Osteoblast (primary cell): ENCODE results near the gene AAK1. TPM values are rescaled to one million over a fixed set of nuclear protein-coding genes. Genes with fewer than 3 reads are reported as not detected.
A peak's percentile ranks its signal among the peaks of the same experiment; 100 is the strongest.
"Not testable (repeated sequence)": the region's sequence is repeated elsewhere in the genome, so short reads cannot be mapped to it uniquely, and the experiment has no call there.

Source experiments
- DNase-seq: peaks from one replicate; pipeline ENCODE4 v3.0.0; 2011; ENCODE audit warnings: low spot score, mixed read lengths; ENCODE audit not compliant: insufficient read length; ENCODE audit errors: missing footprints
- H2AFZ ChIP-seq: 2 replicates; pipeline ENCODE4 v1.6.0; 2011; ENCODE audit warnings: mild to moderate bottlenecking, low read length
- H3K27ac ChIP-seq: 2 replicates; pipeline ENCODE4 v1.5.1; 2011; ENCODE audit warnings: mild to moderate bottlenecking, low read depth, low read length, moderate library complexity
- H3K27me3 ChIP-seq: 2 replicates; pipeline ENCODE4 v1.6.0; 2012; ENCODE audit warnings: mild to moderate bottlenecking, control low read depth, inconsistent platforms, low read length, moderate library complexity; ENCODE audit not compliant: insufficient read depth
- H3K36me3 ChIP-seq: 2 replicates; pipeline ENCODE4 v1.5.1; 2011; ENCODE audit warnings: mild to moderate bottlenecking, low read length, control low read depth, moderate library complexity; ENCODE audit not compliant: insufficient read depth
- H3K4me1 ChIP-seq: 2 replicates; pipeline ENCODE4 v1.5.1; 2011; ENCODE audit warnings: mild to moderate bottlenecking, low read length, control low read depth, moderate library complexity; ENCODE audit not compliant: insufficient read depth
- H3K4me2 ChIP-seq: 2 replicates; pipeline ENCODE4 v1.6.0; 2011; ENCODE audit warnings: mild to moderate bottlenecking, low read length; ENCODE audit not compliant: insufficient read depth
- H3K4me3 ChIP-seq: fragments of 200-600 bp; sonication (generic); 3 replicates; pipeline ENCODE4 v1.5.1; 2012; ENCODE audit warnings: mild to moderate bottlenecking, low read length, inconsistent platforms; ENCODE audit not compliant: insufficient read depth
- H3K79me2 ChIP-seq: 2 replicates; pipeline ENCODE4 v1.6.0; 2012; ENCODE audit warnings: mild to moderate bottlenecking, low read length, control low read depth, inconsistent platforms; ENCODE audit not compliant: insufficient read depth
- H3K9me3 ChIP-seq: 2 replicates; pipeline ENCODE4 v1.5.1; 2011; ENCODE audit warnings: low read depth, low read length, control low read depth
- H4K20me1 ChIP-seq: 2 replicates; pipeline ENCODE4 v1.6.0; 2012; ENCODE audit warnings: mild to moderate bottlenecking, low read length, control low read depth; ENCODE audit not compliant: insufficient read depth
- CTCF ChIP-seq: IDR thresholded peaks from 2 replicates; pipeline ENCODE4 v1.5.1; 2011; ENCODE audit warnings: mild to moderate bottlenecking, low read depth, low read length, moderate library complexity; ENCODE audit errors: extremely low read depth
- total RNA-seq: library from RNA; depleted of rRNA; stranded (reverse); fragments of >200 nt; gene quantifications from 2 replicates; pipeline ENCODE4 v1.2.3, GENCODE V29; 2012

Gene AAK1
- total RNA-seq, 1 donor, result 61.9 TPM

DNA sequence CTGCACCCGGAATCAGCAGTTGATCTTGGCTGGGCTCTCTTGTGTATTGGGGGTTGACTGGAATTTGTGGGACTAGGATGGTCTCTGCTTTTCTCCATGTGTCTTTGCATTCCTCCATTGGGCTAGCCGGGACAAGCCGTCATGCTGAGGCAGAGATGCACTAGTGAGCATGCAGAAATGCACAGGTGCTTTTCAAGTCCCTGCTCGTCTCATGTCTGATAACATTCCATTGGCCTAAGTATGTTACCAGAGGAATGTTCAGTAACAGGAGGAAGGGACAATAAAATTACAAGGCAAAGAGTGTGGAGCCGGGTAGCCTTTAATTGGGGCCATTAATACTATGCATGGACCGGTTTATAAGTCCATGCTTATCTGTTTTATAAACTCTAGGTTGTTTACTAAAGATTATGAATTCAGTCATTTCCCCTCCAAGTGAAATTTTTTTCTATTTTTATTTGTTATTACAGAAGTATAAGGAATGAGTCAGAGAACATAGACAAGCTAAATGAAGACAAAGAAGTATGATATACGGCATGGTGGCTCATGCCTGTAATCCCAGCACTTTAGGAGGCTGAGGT, 24.4 kb upstream of the AAK1 start:
- peaks cover 9% of the 10 kb centered on the region for H3K4me1 ChIP-seq
- no peaks in the 10 kb centered on the region for H3K9me3 ChIP-seq
- no peak overlapping the region for H3K4me3 ChIP-seq
- H3K79me2 ChIP-seq, result no peaks in the 10 kb centered on the region
- no peak overlapping the region for H3K27ac ChIP-seq
- no peak overlapping the region for H2AFZ ChIP-seq
- peak overlapping the region; percentile 6 for H3K4me2 ChIP-seq
- H3K36me3 ChIP-seq, result no peaks in the 10 kb centered on the region
- TF ChIP-seq CTCF, result no peak
- DNase-seq, result no peak
- H3K27me3 ChIP-seq, result no peaks in the 10 kb centered on the region
- peaks cover 3% of the 10 kb centered on the region for H4K20me1 ChIP-seq

DNA sequence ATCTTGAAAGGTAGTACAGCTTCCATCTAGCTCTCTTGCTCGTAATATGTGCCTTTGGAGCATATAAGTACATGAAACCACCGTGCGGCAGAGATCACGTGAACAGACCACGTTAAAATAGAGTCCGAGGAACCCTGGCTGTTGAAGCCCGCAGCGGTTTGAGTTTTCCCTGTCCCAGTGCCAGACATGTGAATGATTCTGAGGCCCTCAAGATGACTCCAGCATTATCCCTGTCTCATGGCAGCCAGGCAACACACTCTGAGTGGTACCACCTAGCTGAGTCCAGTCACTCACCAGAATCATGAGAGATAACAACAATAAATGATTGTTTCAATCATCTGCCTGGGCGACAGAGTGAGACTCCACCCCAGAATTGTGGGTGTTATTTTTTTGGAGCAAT, 21.6 kb upstream of the AAK1 start:
- Histone ChIP-seq H3K4me1 (peaks cover 9% of the 10 kb centered on the region), H3K36me3 (no peaks in the 10 kb centered on the region), H2AFZ (no peak overlapping the region)

GRCh38 chr2:69663860-69664259, 20.3 kb upstream of the AAK1 start:
- Histone ChIP-seq H2AFZ (no peak overlapping the region), H3K9me3 (no peaks in the 10 kb centered on the region), H3K36me3 (no peaks in the 10 kb centered on the region), H3K4me1 (peaks cover 9% of the 10 kb centered on the region), H3K79me2 (no peaks in the 10 kb centered on the region), H3K27ac (no peak overlapping the region), H3K4me2 (no peak overlapping the region), H3K27me3 (no peaks in the 10 kb centered on the region), H3K4me3 (no peak overlapping the region), H4K20me1 (peaks cover 3% of the 10 kb centered on the region)
- DNase-seq, result no peak
- TF ChIP-seq CTCF, result no peak

More for the DNA sequence above, 21.6 kb upstream of the AAK1 start:
- H3K4me2 ChIP-seq, result no peak overlapping the region
- peaks cover 3% of the 10 kb centered on the region for H4K20me1 ChIP-seq
- H3K27ac ChIP-seq, result no peak overlapping the region
- no peaks in the 10 kb centered on the region for H3K79me2 ChIP-seq
- H3K9me3 ChIP-seq, result no peaks in the 10 kb centered on the region
- no peak for DNase-seq
- no peak overlapping the region for H3K4me3 ChIP-seq
- no peaks in the 10 kb centered on the region for H3K27me3 ChIP-seq
- no peak for TF ChIP-seq CTCF

- not testable (repeated sequence) for H3K27ac ChIP-seq, H2AFZ ChIP-seq, H3K4me3 ChIP-seq, H3K4me1 ChIP-seq, H4K20me1 ChIP-seq, DNase-seq, H3K9me3 ChIP-seq, H3K27me3 ChIP-seq, H3K36me3 ChIP-seq, H3K79me2 ChIP-seq, H3K4me2 ChIP-seq
These were observed 19.0 kb upstream of the AAK1 start for GRCh38 chr2:69662547-69662946.
